Measurements from ENCODE around the gene PPM1F.

DNA sequence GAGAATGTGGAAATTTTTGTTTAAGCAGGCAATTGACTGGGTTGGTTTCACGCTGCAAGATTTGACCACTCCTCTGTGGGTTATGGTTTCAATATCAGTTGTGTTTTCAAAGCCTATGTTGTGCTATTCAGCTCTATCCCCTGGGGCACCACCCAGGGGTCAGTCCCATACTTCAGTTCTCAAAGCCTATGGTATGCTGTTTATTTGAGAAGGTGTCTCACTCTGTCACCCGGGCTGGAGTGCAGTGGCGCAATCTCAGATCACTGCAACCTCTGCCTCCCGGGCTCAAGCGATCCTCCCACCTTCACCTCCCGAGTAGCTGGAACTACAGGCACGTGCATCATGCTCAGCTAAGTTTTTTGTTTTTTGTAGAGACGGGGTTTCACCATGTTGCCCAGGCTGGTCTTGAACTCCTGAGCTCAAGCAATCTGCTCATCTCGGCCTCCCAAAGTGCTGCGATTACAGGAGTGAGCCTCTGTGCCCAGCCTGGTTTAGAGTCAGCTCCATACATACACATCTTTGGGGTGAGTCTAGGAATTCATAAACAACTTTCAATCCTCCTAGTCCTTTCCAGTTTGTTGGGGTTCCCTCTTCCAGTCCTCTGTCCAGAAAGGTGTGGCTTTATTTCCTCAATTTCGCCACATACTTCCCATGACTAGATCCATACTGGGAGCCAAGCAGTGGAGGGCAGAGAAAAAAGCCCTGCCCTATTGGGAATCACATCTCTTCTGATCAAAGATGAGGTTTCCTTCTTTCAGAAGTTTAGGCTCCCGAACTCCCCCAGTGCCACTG lies 50.2 kb downstream of the PPM1F start:
- TF ChIP-seq, protein P1, sequence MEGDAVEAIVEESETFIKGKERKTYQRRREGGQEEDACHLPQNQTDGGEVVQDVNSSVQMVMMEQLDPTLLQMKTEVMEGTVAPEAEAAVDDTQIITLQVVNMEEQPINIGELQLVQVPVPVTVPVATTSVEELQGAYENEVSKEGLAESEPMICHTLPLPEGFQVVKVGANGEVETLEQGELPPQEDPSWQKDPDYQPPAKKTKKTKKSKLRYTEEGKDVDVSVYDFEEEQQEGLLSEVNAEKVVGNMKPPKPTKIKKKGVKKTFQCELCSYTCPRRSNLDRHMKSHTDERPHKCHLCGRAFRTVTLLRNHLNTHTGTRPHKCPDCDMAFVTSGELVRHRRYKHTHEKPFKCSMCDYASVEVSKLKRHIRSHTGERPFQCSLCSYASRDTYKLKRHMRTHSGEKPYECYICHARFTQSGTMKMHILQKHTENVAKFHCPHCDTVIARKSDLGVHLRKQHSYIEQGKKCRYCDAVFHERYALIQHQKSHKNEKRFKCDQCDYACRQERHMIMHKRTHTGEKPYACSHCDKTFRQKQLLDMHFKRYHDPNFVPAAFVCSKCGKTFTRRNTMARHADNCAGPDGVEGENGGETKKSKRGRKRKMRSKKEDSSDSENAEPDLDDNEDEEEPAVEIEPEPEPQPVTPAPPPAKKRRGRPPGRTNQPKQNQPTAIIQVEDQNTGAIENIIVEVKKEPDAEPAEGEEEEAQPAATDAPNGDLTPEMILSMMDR (optimal IDR thresholded peaks at IDR 0.05 in 1 of 3, IDR thresholded peaks at IDR 0.05 in 1 of 3, conservative IDR thresholded peaks at IDR 0.05 in 1 of 3; ENCODE audit: extremely low read depth in 1 of 3, insufficient read depth in 2 of 3, low read length in 3 of 3), result no peak
- TF ChIP-seq EZH2 (IDR thresholded peaks at IDR 0.05; ENCODE audit: low read length), result no peak

All from keratinocyte (primary cell).